Keratinocyte (primary cell): ENCODE results near the gene PODN. TPM values are rescaled to one million over a fixed set of nuclear protein-coding genes. Genes with fewer than 3 reads are reported as not detected.

Experiments
- DNase-seq: peaks from one replicate; pipeline ENCODE4 v3.0.0-alpha.2; 2011; ENCODE audit warnings: low read depth, missing footprints, low spot score
- FAIRE-seq: peaks from 2 replicates; lab custom pipeline; 2011; peaks lifted over from hg19 to GRCh38; lab: Jason Lieb, UNC
- H2AFZ ChIP-seq: 2 replicates; pipeline ENCODE4 v1.6.0; 2012; ENCODE audit warnings: low read length, control low read depth, inconsistent platforms; ENCODE audit not compliant: control insufficient read depth
- H3K27ac ChIP-seq: 2 replicates; pipeline ENCODE4 v1.5.1; 2011; ENCODE audit warnings: low read length; ENCODE audit not compliant: control insufficient read depth, insufficient read depth
- H3K27me3 ChIP-seq: 3 replicates; pipeline ENCODE4 v1.6.0; 2011; ENCODE audit warnings: low read length; ENCODE audit not compliant: control insufficient read depth, insufficient read depth; ENCODE audit errors: extremely low read depth
- H3K36me3 ChIP-seq, 2 experiments: 2 replicates in 1 of 2; 3 replicates in 1 of 2; pipeline ENCODE4 v1.5.1; 2011; ENCODE audit warnings: low read length in 2 of 2, mild to moderate bottlenecking in 1 of 2; ENCODE audit not compliant: control insufficient read depth in 2 of 2, insufficient read depth in 2 of 2; ENCODE audit errors: extremely low read depth in 1 of 2
- H3K4me1 ChIP-seq: 3 replicates; pipeline ENCODE4 v1.5.1; 2011; ENCODE audit warnings: low read length; ENCODE audit not compliant: control insufficient read depth, insufficient read depth; ENCODE audit errors: extremely low read depth
- H3K4me2 ChIP-seq: 3 replicates; pipeline ENCODE4 v1.6.0; 2011; ENCODE audit warnings: low read depth, low read length; ENCODE audit not compliant: control insufficient read depth, insufficient read depth; ENCODE audit errors: extremely low read depth
- H3K4me3 ChIP-seq, 3 experiments: fragments of 200-600 bp in 1 of 3; sonication (generic) in 1 of 3; 2 replicates in 2 of 3; 3 replicates in 1 of 3; pipeline ENCODE4 v1.5.1; 2011 to 2016; ENCODE audit warnings: low read length in 3 of 3, mild to moderate bottlenecking in 3 of 3, control low read depth in 2 of 3, inconsistent platforms in 1 of 3, low read depth in 1 of 3, mixed read lengths in 1 of 3, mixed run types in 1 of 3, moderate library complexity in 1 of 3; ENCODE audit not compliant: control insufficient read depth in 2 of 3, insufficient read depth in 2 of 3; ENCODE audit errors: extremely low read depth in 1 of 3
- H3K79me2 ChIP-seq: 2 replicates; pipeline ENCODE4 v1.6.0; 2012; ENCODE audit warnings: low read length; ENCODE audit not compliant: control insufficient read depth, insufficient read depth
- H3K9ac ChIP-seq: 3 replicates; pipeline ENCODE4 v1.6.0; 2011; ENCODE audit warnings: low read length; ENCODE audit not compliant: control insufficient read depth, insufficient read depth; ENCODE audit errors: extremely low read depth
- H3K9me1 ChIP-seq: 3 replicates; pipeline ENCODE4 v1.6.0; 2011; ENCODE audit warnings: low read length; ENCODE audit not compliant: control insufficient read depth, insufficient read depth; ENCODE audit errors: extremely low read depth
- H3K9me3 ChIP-seq: 2 replicates; pipeline ENCODE4 v1.5.1; 2012; ENCODE audit warnings: low read depth, low read length; ENCODE audit not compliant: control insufficient read depth
- H4K20me1 ChIP-seq: 3 replicates; pipeline ENCODE4 v1.6.0; 2011; ENCODE audit warnings: low read length; ENCODE audit not compliant: control insufficient read depth, insufficient read depth; ENCODE audit errors: extremely low read depth
- CTCF ChIP-seq, 3 experiments: IDR thresholded peaks in 1 of 3; conservative IDR thresholded peaks in 1 of 3; optimal IDR thresholded peaks in 1 of 3; 2 replicates in 2 of 3; 3 replicates in 1 of 3; pipeline versions ENCODE3 to v1.5.1; 2011; ENCODE audit warnings: low read length in 3 of 3, mild to moderate bottlenecking in 3 of 3, moderate library complexity in 2 of 3, control low read depth in 1 of 3, inconsistent platforms in 1 of 3; ENCODE audit not compliant: insufficient read depth in 2 of 3; ENCODE audit errors: extremely low read depth in 1 of 3
- EZH2 ChIP-seq: IDR thresholded peaks from one replicate; pipeline ENCODE4 v1.6.1; 2012; ENCODE audit warnings: inconsistent platforms, mild to moderate bottlenecking, low read length, moderate library complexity
- dilution Hi-C: fragments of 300-500 bp; cut with MboI; formaldehyde crosslinking; loops from one replicate; pipeline ENCODE4 v1.7.0; 2020; ENCODE audit warnings: low sequenced_read_pairs; ENCODE audit not compliant: extremely low pct_ligation_motif_present
- polyA plus RNA-seq, 5 experiments: library from polyadenylated mRNA; depleted of rRNA in 3 of 5; stranded (reverse) in 3 of 5; stranded (forward) in 1 of 5; unstranded in 1 of 5; fragments of >200 nt; gene quantifications; 1 replicate in 1 of 5; 2 replicates in 3 of 5; 3 replicates in 1 of 5; pipeline versions ENCODE4 v1.2.1 to v1.2.3, GENCODE V29; 2011 to 2012; ENCODE audit warnings: missing spikeins in 2 of 5, low read depth in 1 of 5, low replicate concordance in 1 of 5

The PODN gene
- polyA plus RNA-seq, 1 donor (not counting 4 experiments of a cell fraction or from before 2014, with no cell fraction given), result not detected

- no peak overlapping the region for H3K4me2 ChIP-seq
- no peaks in the 10 kb centered on the region for H4K20me1 ChIP-seq
- no peaks in the 10 kb centered on the region for H3K9me3 ChIP-seq
- dilution Hi-C loops, result no loop called here
- H3K27ac ChIP-seq, result no peak overlapping the region
- H3K4me3 ChIP-seq, result no peak overlapping the region
- H2AFZ ChIP-seq, result no peak overlapping the region
- no peaks in the 10 kb centered on the region for H3K9me1 ChIP-seq
- H3K9ac ChIP-seq, result no peak overlapping the region
- DNase-seq (no peak), FAIRE-seq (no peak)
- H3K36me3 ChIP-seq, result no peaks in the 10 kb centered on the region
- H3K27me3 ChIP-seq, result no peaks in the 10 kb centered on the region
- no peaks in the 10 kb centered on the region for H3K4me1 ChIP-seq
- H3K79me2 ChIP-seq, result peaks cover 3% of the 10 kb centered on the region
- no peak for TF ChIP-seq EZH2
- TF ChIP-seq CTCF (optimal IDR thresholded peaks at IDR 0.05 in 1 of 3, IDR thresholded peaks at IDR 0.05 in 1 of 3, conservative IDR thresholded peaks at IDR 0.05 in 1 of 3; ENCODE audit: extremely low read depth in 1 of 3, insufficient read depth in 2 of 3, low read length in 3 of 3), result no peak
These were observed 36.8 kb upstream of the PODN start for GRCh38 chr1:53025034-53025768.

GRCh38 chr1:53025769-53026112, 36.3 kb upstream of the PODN start:
- DNase-seq (no peak), FAIRE-seq (no peak)
- no peak overlapping the region for H3K4me2 ChIP-seq
- H3K9me3 ChIP-seq, result no peaks in the 10 kb centered on the region
- H4K20me1 ChIP-seq, result no peaks in the 10 kb centered on the region
- no peak overlapping the region for H2AFZ ChIP-seq
- H3K27ac ChIP-seq, result no peak overlapping the region
- dilution Hi-C loops, result no loop called here
- no peak overlapping the region for H3K9ac ChIP-seq
- H3K36me3 ChIP-seq, result no peaks in the 10 kb centered on the region
- no peak overlapping the region for H3K4me3 ChIP-seq
- no peaks in the 10 kb centered on the region for H3K27me3 ChIP-seq
- no peaks in the 10 kb centered on the region for H3K9me1 ChIP-seq
- no peaks in the 10 kb centered on the region for H3K4me1 ChIP-seq
- peaks cover 3% of the 10 kb centered on the region for H3K79me2 ChIP-seq
- TF ChIP-seq EZH2, result no peak
- TF ChIP-seq CTCF (optimal IDR thresholded peaks at IDR 0.05 in 1 of 3, IDR thresholded peaks at IDR 0.05 in 1 of 3, conservative IDR thresholded peaks at IDR 0.05 in 1 of 3; ENCODE audit: extremely low read depth in 1 of 3, insufficient read depth in 2 of 3, low read length in 3 of 3), result no peak
